ENCODE data around the gene CYP27A1.

DNA sequence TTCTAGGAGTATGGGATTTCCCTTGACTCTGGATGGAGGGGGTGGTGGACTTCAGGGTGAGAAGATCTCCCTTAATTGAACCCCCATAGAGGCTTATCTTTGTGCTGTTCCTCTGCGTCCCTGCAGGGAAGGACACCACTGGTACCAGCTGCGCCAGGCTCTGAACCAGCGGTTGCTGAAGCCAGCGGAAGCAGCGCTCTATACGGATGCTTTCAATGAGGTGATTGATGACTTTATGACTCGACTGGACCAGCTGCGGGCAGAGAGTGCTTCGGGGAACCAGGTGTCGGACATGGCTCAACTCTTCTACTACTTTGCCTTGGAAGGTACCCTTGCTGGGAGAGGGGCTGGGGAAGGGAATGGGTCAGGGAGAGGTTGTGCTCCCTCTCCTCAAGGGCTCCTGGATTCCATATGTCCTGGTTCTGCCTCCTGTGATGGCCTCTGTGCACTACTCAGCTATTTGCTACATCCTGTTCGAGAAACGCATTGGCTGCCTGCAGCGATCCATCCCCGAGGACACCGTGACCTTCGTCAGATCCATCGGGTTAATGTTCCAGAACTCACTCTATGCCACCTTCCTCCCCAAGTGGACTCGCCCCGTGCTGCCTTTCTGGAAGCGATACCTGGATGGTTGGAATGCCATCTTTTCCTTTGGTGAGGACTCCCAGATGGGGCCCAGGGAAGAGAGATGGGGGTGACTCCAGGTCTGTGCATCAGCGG lies 30.3 kb downstream of the CYP27A1 start:
- no peak for TF ChIP-seq MYC (IDR thresholded peaks at IDR 0.05; ENCODE audit: borderline replicate concordance, low read length)
- TF ChIP-seq, protein P1, sequence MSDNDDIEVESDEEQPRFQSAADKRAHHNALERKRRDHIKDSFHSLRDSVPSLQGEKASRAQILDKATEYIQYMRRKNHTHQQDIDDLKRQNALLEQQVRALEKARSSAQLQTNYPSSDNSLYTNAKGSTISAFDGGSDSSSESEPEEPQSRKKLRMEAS (IDR thresholded peaks at IDR 0.05): no peak
- TF ChIP-seq, protein P2, sequence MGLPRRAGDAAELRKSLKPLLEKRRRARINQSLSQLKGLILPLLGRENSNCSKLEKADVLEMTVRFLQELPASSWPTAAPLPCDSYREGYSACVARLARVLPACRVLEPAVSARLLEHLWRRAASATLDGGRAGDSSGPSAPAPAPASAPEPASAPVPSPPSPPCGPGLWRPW (IDR thresholded peaks at IDR 0.05): no peak
